Caco-2 (cell line): ENCODE data around the gene SNX20. TPM values are rescaled to one million over a fixed set of nuclear protein-coding genes. Genes with fewer than 3 reads are reported as not detected.

ENCODE experiments used
- BruUV-seq: library from RNA; stranded (reverse); fragments of 400-500 nt; replicated peaks from 2 replicates; lab custom pipeline; 2021; lab: Mats Ljungman, UMichigan
- CTCF ChIA-PET: fragments of 300-600 bp; sonication (Branson Sonifier 250); formaldehyde crosslinking; loops from one replicate; lab custom pipeline; 2022; ENCODE audit warnings: antibody characterized with exemption; lab: Charles Lee
- POLR2A ChIA-PET: fragments of 300-600 bp; sonication (Branson Sonifier 250); formaldehyde crosslinking; loops from one replicate; lab custom pipeline; 2022; ENCODE audit warnings: antibody characterized with exemption; lab: Charles Lee
- DNase-seq, 2 experiments: peaks; one replicate each; pipeline versions ENCODE4 v3.0.0 to v3.0.0-alpha.2; 2020 to 2022
- H3K27me3 ChIP-seq: replicated peaks from 2 replicates; pipeline ENCODE4 v1.6.0; 2011; ENCODE audit warnings: low read length; ENCODE audit not compliant: control insufficient read depth, insufficient read depth
- H3K36me3 ChIP-seq: 2 replicates; pipeline ENCODE4 v1.5.1; 2011; ENCODE audit warnings: low read length; ENCODE audit not compliant: control insufficient read depth, insufficient read depth
- H3K4me1 ChIP-seq: fragments of 250-450 bp; sonication (Bioruptor Pico); 2 replicates; pipeline ENCODE4 v1.5.1; 2020; ENCODE audit warnings: mild to moderate bottlenecking
- H3K4me3 ChIP-seq: 2 replicates; pipeline ENCODE4 v1.5.1; 2011; ENCODE audit warnings: low read depth, mild to moderate bottlenecking, control low read depth, low read length
- H3K9me3 ChIP-seq: fragments of 250-450 bp; sonication (Bioruptor Pico); 2 replicates; pipeline ENCODE4 v1.5.1; 2020; ENCODE audit warnings: mild to moderate bottlenecking, moderate library complexity
- H3K27ac Mint-ChIP-seq: one replicate; pipeline ENCODE4 v1.8.0; 2022; ENCODE audit warnings: mixed read lengths; ENCODE audit not compliant: unreplicated experiment
- H3K27me3 Mint-ChIP-seq: one replicate; pipeline ENCODE4 v1.8.0; 2022; ENCODE audit warnings: mixed read lengths; ENCODE audit not compliant: insufficient read depth, unreplicated experiment
- H3K36me3 Mint-ChIP-seq: one replicate; pipeline ENCODE4 v1.8.0; 2022; ENCODE audit warnings: mild to moderate bottlenecking, mixed read lengths; ENCODE audit not compliant: insufficient read depth, unreplicated experiment
- H3K4me1 Mint-ChIP-seq: one replicate; pipeline ENCODE4 v1.8.0; 2022; ENCODE audit warnings: low read depth, mixed read lengths; ENCODE audit not compliant: unreplicated experiment
- H3K4me3 Mint-ChIP-seq: one replicate; pipeline ENCODE4 v1.8.0; 2022; ENCODE audit warnings: mild to moderate bottlenecking, moderate library complexity, mixed read lengths; ENCODE audit not compliant: unreplicated experiment
- H3K9me3 Mint-ChIP-seq: one replicate; pipeline ENCODE4 v1.8.0; 2022; ENCODE audit warnings: mixed read lengths; ENCODE audit not compliant: unreplicated experiment
- CTCF ChIP-seq, 2 experiments: fragments of 200-600 bp in 1 of 2; IDR thresholded peaks; 1 replicate in 1 of 2; 2 replicates in 1 of 2; pipeline versions ENCODE4 v1.5.1 to v1.8.0; 2011 to 2022; ENCODE audit warnings: antibody characterized with exemption in 1 of 2, control low read depth in 1 of 2, inconsistent platforms in 1 of 2, low read depth in 1 of 2, low read length in 1 of 2, mild to moderate bottlenecking in 1 of 2, moderate library complexity in 1 of 2; ENCODE audit not compliant: insufficient read depth in 1 of 2, severe bottlenecking in 1 of 2, unreplicated experiment in 1 of 2
- intact Hi-C: fragments of 100-400 bp; cut with micrococcal nuclease; formaldehyde crosslinking; loops from one replicate; pipeline ENCODE4 v1.10.0; 2022; ENCODE audit not compliant: unreplicated experiment
- total RNA-seq: library from RNA; stranded (reverse); gene quantifications from 2 replicates; pipeline ENCODE4 v1.2.3, GENCODE V29; 2022

SNX20 gene
- total RNA-seq, 1 experiment from 2014 or later = not detected

GRCh38 chr16:50634090-50634489 lies 47.0 kb downstream of the SNX20 start:
- Histone ChIP-seq H3K4me3 (no peak overlapping the region), H3K27me3 (no peaks in the 10 kb centered on the region), H3K4me1 (no peaks in the 10 kb centered on the region), H3K9me3 (no peaks in the 10 kb centered on the region), H3K36me3 (no peaks in the 10 kb centered on the region)
- BruUV-seq = no TSS peak
- no peak for DNase-seq
- intact Hi-C loops = no loop called here
- Mint-ChIP-seq H3K27me3 (no peaks in the 10 kb centered on the region), H3K36me3 (peaks cover 10% of the 10 kb centered on the region), H3K9me3 (no peaks in the 10 kb centered on the region), H3K4me1 (no peaks in the 10 kb centered on the region), H3K27ac (no peak overlapping the region), H3K4me3 (no peak overlapping the region)
- POLR2A ChIA-PET = no interaction called here
- CTCF ChIA-PET = no interaction called here
- TF ChIP-seq CTCF (IDR thresholded peaks at IDR 0.05; ENCODE audit: insufficient read depth in 1 of 2, low read depth in 1 of 2, low read length in 1 of 2, severe bottlenecking in 1 of 2, unreplicated experiment in 1 of 2) = no peak

GRCh38 chr16:50632927-50633800 lies 47.9 kb downstream of the SNX20 start:
- H3K36me3 Mint-ChIP-seq = peaks cover 12% of the 10 kb centered on the region
- Histone ChIP-seq H3K4me3 (no peak overlapping the region), H3K9me3 (no peaks in the 10 kb centered on the region), H3K4me1 (no peaks in the 10 kb centered on the region), H3K27me3 (no peaks in the 10 kb centered on the region), H3K36me3 (no peaks in the 10 kb centered on the region)
- H3K27ac Mint-ChIP-seq = no peak overlapping the region
- H3K4me1 Mint-ChIP-seq = no peaks in the 10 kb centered on the region
- no peaks in the 10 kb centered on the region for H3K27me3 Mint-ChIP-seq
- DNase-seq = no peak
- POLR2A ChIA-PET = no interaction called here
- TF ChIP-seq CTCF (IDR thresholded peaks at IDR 0.05; ENCODE audit: insufficient read depth in 1 of 2, low read depth in 1 of 2, low read length in 1 of 2, severe bottlenecking in 1 of 2, unreplicated experiment in 1 of 2) = no peak
- no peak overlapping the region for H3K4me3 Mint-ChIP-seq
- no TSS peak for BruUV-seq
- CTCF ChIA-PET = no interaction called here
- intact Hi-C loops = no loop called here
- H3K9me3 Mint-ChIP-seq = no peaks in the 10 kb centered on the region

GRCh38 chr16:50631985-50632576 lies 49.0 kb downstream of the SNX20 start:
- no peak for DNase-seq
- CTCF ChIA-PET = no interaction called here
- H3K4me3 ChIP-seq = no peak overlapping the region
- POLR2A ChIA-PET = no interaction called here
- Mint-ChIP-seq H3K9me3 (no peaks in the 10 kb centered on the region), H3K27me3 (no peaks in the 10 kb centered on the region), H3K36me3 (peaks cover 19% of the 10 kb centered on the region), H3K4me1 (no peaks in the 10 kb centered on the region), H3K27ac (no peak overlapping the region), H3K4me3 (no peak overlapping the region)
- TF ChIP-seq CTCF (IDR thresholded peaks at IDR 0.05; ENCODE audit: insufficient read depth in 1 of 2, low read depth in 1 of 2, low read length in 1 of 2, severe bottlenecking in 1 of 2, unreplicated experiment in 1 of 2) = no peak
- BruUV-seq = no TSS peak
- H3K4me1 ChIP-seq = no peaks in the 10 kb centered on the region
- no peaks in the 10 kb centered on the region for H3K36me3 ChIP-seq
- no peaks in the 10 kb centered on the region for H3K9me3 ChIP-seq
- intact Hi-C loops = no loop called here
- no peaks in the 10 kb centered on the region for H3K27me3 ChIP-seq
